OCI-LY1 (cell line): ENCODE data around the gene CTRL.

Experiments used
- CTCF ChIP-seq: fragments of 200-600 bp; sonication (generic), shearing (Covaris generic); IDR thresholded peaks from 2 replicates; pipeline ENCODE4 v1.5.1; 2017; ENCODE audit warnings: mild to moderate bottlenecking, antibody characterized with exemption, low read length, moderate library complexity, mixed read lengths
- EZH2 ChIP-seq: fragments of 200-600 bp; sonication (generic), shearing (Covaris generic); IDR thresholded peaks from 2 replicates; pipeline ENCODE4 v1.8.0; 2017; ENCODE audit warnings: borderline replicate concordance, mixed run types, mild to moderate bottlenecking, antibody characterized with exemption, low read length, moderate library complexity, mixed read lengths

GRCh38 chr16:67882374-67883145, 49.1 kb downstream of the CTRL start:
- TF ChIP-seq EZH2 (no peak), CTCF (no peak)
